H4 (cell line): ENCODE data around the gene GPRASP1. TPM values are rescaled to one million over a fixed set of nuclear protein-coding genes. Genes with fewer than 3 reads are reported as not detected.
"Not testable (repeated sequence)": the region's sequence is repeated elsewhere in the genome, so short reads cannot be mapped to it uniquely, and the experiment has no call there.

ENCODE experiments used
- DNase-seq: peaks from one replicate; pipeline ENCODE4 v3.0.0-alpha.2; 2015; ENCODE audit warnings: low spot score
- total RNA-seq: library from RNA; depleted of rRNA; stranded (reverse); fragments of >200 nt; shearing (Covaris generic); gene quantifications from 2 replicates; pipeline ENCODE4 v1.2.3, GENCODE V29; 2014; rRNA removed

GPRASP1 gene, protein sequence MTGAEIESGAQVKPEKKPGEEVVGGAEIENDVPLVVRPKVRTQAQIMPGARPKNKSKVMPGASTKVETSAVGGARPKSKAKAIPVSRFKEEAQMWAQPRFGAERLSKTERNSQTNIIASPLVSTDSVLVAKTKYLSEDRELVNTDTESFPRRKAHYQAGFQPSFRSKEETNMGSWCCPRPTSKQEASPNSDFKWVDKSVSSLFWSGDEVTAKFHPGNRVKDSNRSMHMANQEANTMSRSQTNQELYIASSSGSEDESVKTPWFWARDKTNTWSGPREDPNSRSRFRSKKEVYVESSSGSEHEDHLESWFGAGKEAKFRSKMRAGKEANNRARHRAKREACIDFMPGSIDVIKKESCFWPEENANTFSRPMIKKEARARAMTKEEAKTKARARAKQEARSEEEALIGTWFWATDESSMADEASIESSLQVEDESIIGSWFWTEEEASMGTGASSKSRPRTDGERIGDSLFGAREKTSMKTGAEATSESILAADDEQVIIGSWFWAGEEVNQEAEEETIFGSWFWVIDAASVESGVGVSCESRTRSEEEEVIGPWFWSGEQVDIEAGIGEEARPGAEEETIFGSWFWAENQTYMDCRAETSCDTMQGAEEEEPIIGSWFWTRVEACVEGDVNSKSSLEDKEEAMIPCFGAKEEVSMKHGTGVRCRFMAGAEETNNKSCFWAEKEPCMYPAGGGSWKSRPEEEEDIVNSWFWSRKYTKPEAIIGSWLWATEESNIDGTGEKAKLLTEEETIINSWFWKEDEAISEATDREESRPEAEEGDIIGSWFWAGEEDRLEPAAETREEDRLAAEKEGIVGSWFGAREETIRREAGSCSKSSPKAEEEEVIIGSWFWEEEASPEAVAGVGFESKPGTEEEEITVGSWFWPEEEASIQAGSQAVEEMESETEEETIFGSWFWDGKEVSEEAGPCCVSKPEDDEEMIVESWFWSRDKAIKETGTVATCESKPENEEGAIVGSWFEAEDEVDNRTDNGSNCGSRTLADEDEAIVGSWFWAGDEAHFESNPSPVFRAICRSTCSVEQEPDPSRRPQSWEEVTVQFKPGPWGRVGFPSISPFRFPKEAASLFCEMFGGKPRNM (N-terminal part only)
- 0.08 and 0.19 TPM in 2 replicates for total RNA-seq

DNA sequence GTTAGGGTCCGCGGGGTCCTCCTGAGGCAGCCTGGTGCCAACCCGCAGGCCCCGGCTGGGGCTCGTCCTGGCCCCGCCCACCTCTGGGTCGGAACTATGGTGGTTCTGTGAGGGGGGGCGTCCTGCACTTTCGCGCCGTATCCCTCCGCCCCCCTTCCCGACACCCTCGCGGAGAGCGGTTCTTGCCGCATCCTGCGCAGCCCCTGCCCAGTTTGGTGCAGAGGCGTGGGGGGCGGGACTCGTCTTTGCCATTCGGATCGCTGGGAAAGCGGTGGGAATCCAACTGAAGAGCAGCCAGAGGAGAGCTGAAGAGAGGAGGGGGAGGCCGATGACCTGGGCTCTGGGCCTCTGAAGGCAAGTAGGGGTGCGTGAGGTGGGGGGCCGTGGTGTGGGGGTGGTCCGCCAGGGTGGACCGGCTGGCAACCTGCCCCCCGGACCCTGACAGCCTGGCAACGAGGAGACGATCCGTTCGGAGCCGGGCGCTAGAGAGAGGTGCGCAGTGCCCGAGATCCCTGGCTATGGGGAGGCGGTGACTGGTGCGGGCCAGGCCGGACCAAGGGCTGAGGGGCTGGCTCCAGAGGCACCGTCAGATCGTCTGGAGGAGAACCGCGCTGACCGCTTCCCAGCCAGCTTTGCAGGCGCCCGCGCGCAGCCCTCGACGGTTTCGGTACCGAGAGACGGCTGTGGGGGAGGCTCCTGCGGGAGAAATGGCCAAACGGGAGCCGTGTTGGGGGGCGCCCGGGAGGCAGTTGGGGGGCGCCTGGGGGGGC lies at the start of gene GPRASP1:
Gene GPRASP1, plus strand, starts transcription at position 242 of the 770 bp plus-strand sequence. CDS start 2,431 bp downstream, outside the sequence.
- DNase-seq = no peak

DNA sequence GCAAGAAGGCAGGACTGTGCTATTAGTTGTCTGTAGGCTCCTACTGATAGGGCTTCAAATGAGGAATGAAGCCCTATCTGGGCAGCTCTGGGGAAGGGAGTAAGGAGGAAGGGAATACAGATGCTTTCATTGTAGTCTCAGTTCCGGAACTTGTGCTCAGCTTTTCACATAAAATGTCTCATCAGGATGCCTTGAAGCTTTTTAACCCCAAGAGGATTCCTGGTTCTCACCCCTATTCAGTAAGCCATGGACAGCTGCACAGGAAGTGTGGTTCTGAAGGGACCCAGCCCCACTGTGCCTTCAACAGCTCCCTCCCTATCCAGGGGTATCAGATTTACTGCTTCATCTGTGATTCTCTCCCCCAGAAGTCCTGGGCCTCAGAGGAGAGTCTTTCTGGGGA lies 47.0 kb upstream of the GPRASP1 start:
- DNase-seq = no peak

DNA sequence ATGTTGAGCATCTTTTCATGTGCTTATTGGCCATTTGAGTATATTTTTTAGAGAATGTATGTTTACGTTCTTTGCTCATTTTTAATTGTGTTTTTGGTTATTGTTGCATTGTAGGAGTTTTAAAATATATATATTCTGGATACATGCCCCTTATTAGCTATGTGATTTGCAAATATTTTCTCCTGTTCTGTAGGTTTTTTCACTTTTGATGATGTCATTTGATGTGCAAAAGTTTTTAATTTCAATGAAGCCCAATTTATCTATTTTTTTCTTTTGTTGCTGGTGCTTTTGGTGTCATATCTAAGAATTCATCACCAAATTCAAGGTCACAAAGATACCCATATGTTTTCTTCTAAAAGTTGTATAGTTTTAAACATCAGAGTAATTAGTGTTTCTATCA lies 45.2 kb upstream of the GPRASP1 start:
- DNase-seq = no peak

DNA sequence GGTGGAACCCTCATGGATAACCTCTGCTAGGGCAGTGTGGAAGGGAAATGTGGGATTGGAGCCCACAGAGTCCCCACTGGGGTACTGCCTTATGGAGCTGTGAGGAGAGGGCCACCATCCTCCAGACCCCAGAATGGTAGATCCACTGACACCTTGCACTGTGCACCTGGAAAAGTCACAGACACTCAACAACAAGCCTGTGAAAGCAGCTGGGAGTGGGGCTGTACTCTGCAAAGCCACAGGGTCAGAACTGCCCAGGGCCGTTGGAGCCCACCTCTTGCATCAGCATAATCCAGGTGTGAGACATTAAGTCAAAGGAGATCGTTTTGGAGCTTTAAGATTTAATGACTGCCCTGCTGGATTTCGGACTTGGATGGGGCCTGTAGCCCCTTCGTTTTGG lies 40.4 kb upstream of the GPRASP1 start:
- no peak for DNase-seq

DNA sequence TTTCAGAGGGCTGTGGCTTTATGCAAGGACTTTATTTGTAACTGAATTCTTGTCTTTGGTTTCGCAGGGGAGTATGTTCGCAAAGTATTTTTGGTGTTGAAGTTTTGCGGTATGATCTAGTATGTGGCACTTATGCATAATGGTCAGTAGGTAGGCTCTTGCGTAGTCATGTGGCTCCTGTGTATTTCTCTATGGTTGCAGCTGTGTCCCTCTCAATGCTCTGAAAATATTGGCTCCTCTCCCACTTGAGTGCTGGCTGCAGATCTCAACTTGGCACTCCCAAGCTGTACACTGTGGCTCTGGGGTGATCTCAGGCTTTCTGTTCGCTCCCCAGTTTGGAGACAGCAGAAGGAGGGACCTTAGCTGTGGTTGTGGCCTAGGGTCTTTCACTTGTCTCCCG lies 27.2 kb upstream of the GPRASP1 start:
- DNase-seq = no peak

DNA sequence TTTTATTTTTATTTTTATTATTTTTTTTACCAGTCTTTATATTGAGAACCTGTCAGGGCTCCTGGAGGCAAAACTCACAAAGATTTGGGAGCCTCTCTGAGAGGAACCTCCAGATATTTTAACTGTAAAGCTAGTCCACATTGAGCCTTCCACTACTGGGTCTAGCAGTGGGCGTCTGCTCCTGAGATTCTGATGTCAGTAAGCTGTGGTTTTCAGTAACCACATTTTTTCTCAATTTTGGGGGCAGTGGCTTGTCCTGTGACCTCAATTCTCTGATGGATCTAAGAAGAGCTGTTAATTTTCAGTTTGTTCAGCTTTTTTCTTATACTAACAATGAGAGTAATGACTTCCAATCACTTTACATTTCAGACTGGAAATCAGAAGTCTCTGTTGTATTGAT lies 23.6 kb upstream of the GPRASP1 start:
- DNase-seq = no peak

DNA sequence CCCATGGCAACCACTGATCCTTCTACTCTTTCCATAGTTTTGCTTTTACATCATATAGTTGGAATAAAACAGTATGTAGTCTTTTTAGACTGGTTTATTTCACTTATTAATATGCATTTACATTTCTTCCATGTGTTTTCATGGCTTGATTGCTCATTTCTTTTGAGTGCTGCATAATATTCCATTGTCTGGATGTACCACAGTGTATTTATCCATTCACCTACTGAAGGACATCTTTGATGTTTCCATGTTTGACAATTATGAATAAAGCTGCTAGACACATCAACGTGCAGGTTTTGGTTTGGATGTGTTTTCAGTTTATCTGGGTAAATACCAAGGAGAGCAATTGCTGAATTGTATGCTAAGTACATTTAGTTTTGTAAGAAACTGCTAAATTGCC lies 13.7 kb upstream of the GPRASP1 start:
- DNase-seq = no peak

DNA sequence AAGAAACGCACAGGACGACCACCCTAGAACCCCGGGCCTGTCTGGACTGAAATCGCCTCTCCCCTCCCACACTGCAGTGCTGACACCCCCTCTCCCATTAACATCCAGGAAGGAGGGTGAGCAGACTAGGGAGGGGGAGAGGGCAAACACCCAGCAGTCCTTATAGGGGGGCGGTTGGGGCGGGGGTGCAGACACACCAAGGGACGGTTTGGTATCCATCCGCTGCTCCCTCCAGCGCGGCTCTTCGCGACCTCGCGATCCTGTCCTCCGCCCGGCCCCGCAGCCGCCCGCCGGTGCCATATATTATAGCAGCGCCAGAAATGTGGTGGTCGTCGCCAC lies 411 bp upstream of the GPRASP1 start:
- DNase-seq = no peak

DNA sequence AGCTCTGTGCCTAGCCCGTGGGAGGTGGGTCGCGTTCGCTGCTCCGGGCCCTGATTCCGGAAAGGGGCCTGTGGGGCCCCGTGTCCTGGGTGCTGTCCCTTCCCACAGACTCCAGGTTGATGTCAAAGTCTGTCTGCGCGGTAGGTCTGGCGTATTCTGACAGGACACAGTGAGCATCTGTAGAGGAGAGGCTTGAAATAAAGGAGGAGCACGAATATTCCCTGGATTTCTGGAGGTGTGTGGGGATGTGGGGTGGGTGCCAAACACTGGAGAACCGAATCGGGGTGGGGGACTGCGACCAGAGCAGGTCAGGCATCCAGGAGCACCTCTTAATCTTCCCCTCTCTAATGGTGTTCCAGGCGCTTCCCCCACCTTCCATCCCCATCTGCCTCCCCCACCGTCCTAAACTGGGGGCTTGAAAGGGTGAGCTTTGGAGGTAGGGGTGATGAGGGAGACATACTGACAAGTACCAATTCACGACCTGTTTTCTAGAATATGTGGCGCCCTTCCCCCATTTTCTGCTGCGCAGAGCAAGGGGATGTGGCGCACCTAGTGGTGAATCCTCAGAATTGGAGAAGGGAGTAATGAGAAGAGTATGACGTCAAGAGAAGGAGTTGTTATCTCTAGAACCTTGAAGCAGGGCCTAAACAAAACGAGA lies 877 bp downstream of the GPRASP1 start:
- DNase-seq = no peak

DNA sequence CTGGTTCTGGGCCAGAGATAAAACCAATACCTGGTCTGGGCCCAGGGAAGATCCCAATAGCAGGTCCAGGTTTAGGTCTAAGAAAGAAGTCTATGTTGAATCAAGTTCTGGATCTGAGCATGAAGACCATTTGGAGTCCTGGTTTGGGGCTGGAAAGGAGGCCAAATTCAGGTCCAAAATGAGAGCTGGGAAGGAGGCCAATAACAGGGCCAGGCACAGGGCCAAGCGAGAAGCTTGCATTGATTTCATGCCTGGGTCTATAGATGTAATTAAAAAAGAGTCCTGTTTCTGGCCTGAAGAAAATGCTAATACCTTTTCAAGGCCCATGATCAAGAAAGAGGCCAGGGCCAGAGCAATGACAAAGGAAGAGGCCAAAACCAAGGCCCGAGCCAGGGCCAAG lies 3.4 kb downstream of the GPRASP1 start:
- no peak for DNase-seq

DNA sequence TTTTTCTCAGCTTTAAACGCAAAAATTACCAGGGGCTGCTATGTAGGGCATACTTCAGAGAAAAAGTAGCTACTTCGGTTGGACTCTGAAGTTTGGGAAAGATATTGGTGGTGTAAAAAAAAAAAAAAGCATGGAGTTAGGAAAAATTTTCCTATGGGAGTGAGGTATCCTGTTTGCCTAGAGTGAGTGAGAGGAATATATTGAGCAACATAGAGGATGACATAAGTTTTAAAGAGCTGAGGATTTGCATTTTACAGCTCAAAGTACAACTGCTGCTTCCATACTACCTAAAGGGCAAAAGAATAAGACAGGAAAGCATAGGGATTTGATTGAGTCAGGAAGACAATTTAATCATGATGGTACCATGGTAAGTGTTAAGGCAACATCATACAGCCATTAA lies 7.3 kb downstream of the GPRASP1 start:
- DNase-seq = no peak

DNA sequence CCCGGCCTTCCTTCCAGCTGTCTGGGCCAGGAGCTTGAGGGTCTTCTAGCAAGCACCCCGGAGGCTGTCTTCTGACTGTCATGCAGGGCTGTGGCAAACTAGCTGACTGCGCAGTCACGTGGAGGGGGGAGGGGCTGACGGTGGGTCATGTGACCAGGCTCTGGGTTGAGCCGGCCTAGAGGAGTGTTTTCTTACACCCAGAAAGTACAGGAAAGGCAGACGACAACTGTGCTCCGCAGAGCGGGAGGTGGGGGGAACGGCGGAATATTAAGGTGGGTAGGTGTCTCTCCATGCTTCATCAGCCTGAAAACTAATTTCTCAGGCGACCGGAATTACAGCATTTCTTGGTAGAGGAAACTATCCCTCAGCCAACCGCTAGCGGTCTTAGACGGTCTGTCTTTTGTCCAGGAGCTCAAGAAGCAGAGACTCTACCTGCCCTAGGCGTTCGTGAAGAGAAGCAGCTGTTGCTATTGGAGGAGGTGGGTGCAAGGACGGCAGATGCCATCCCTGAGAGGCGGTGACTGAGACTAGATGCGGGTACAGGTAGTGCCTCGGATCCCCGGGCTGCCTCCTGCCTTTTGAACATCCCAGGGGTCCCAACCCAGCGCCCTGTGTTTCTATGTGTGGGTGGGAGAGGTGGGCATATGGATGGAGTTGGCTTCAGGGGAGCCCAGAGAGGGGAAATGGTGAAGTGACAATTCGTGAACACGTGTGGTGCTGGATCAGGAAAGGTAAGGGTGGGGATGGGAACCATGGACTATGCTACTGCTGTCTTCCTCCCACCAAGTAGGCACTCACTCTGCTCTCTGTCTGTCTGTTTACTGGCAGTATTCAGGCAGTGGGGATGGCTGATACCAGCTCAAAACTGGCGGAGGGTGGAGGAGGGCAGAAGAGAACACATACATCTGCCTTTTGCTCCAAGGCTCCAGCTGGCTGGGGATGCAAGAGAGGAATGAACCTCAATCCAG lies 8.8 kb downstream of the GPRASP1 start:
- no peak for DNase-seq

DNA sequence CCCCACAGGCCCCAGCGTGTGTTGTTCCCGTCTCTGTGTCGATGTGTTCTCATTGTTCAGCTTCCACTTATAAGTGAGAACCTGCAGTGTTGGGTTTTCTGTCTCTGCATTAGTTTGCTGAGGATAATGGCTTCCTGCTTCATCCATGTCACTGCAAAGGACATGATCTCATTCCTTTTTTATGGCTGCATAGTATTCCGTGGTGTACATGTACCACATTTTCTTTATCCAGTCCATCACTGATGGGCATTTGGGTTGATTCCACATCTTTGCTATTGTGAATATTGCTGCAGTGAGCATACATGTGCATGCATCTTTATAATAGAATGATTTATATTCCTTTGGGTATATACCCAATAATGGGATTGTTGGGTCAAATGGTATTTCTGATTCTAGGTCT lies 12.5 kb downstream of the GPRASP1 start:
- DNase-seq = not testable (repeated sequence)

DNA sequence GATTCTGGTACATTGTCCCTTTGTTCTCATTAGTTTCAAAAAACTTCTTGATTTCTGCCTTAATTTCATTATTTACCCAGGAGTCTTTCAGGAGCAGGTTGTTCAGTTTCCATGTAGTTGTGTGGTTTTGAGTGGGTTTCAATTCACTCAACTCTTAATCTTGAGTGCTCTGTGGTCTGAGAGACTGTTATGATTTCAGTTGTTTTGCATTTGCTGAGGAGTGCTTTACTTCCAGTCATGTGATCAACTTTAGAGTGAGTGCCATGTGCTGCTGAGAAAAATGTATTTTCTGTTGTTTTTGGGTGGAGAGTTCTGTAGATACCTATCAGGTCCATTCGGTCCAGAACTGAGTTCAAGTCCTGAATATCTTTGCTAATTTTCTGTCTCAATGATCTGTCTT lies 15.8 kb downstream of the GPRASP1 start:
- DNase-seq = not testable (repeated sequence)

DNA sequence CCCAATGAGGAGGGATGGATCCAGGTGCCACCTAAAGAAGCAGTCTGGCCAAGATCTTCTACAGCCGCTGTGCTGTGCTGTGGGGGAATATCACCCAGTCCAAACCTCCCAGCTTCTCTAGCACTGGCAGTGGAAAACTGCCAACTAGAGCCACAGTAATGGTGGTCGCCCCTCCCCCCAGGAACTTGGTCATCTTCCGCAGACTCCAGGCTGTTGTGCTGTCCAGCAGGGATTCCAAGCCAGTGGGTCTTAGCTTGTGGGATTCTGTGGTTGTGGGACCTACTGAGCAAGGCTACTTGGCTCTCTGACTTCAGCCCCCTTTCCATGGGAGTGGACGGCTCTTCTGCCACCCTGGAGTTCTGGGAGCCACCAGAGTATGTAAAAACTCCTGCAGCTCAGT lies 18.2 kb downstream of the GPRASP1 start:
- no peak for DNase-seq

DNA sequence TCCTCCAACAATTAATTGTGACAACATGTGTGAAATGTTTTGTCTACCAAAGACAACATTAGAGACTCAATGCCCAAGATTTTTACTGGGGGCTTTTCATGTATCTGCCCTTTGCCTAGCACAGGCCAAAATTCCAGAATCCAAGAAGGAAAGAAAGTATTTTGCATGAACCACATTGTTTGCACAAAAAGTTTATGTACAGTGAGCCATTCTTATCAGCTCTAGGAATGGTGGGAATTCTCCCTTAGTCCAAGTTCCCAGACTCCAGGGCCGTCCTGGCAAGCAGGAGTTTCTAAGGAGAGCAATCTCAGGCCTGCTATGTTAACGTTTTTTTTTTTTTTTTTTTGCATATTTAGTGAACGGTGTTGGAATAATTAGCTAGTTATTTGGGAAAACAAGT lies 21.6 kb downstream of the GPRASP1 start:
- DNase-seq = peak; percentile 7

DNA sequence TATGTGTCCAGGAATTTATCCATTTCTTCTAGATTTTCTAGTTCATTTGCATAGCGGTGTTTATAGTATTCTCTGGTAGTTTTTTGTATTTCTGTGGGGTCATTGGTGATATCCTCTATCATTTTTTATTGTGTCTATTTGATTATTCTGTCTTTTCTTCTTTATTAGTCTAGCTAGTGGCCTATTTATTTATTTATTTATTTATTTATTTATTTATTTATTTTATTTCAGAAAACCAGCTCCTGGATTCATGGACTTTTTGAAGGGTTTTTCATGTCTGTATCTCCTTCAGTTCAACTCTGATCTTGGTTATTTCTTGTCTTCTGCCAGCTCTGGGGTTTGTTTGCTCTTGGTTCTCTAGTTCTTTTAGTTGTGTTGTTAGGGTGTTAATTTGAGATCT lies 26.2 kb downstream of the GPRASP1 start:
- DNase-seq = not testable (repeated sequence)

DNA sequence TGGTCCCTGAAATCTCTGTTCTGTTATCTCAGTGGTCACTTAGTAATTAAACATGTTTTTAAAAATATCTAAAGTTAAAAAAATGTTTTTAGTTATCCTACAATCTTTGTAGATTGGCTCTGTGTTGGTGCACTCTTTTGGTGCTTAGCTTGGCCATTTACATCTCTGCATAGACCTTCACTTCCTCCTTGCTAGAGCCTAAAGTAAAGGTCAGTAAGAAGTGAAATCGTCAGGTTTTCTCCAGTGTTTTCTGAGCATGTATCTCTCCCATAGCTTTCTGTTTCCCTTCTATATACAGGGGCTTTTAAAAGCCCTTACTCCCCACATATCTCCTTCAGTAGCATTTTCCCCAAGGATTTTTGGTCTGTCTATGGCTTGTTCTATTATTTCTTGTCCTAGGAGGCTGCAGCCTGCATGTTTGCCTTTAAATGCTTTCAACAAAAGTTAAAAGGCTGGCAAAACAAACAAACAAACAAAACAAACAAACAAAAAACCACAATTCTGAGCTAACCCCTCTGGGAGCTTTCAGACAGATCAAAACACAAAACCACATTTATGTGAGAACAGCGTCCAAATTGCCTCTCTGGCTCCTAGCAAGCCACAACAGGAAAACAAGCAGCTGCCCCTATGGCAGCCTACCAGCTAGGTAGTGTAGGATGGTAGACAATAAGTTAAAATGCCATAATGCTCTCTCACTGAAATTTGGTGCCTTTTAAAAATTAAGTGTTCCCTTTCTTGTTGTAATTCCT lies 33.7 kb downstream of the GPRASP1 start:
- peak; percentile 28 for DNase-seq

DNA sequence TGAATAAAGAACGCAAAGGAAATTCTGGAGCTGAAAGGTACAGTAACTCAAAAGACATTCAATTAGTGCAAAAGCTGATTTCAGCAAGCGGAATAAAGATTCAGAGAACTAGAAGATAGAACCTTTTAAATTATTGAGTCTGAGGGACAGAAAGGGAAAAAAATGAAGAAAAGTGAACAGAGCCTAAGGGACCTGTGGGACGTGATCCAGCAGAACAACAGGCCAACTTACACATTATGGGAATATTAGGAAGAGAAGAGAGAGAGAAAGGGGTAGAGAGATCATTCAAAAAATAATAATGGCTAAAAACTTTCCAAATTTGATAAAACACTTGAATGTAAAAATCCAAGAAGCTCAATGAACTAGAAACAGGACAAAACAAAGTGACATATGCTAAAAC lies 43.5 kb downstream of the GPRASP1 start:
- no peak for DNase-seq
